ENCODE results near the gene PGLYRP4.

PGLYRP4 gene, protein sequence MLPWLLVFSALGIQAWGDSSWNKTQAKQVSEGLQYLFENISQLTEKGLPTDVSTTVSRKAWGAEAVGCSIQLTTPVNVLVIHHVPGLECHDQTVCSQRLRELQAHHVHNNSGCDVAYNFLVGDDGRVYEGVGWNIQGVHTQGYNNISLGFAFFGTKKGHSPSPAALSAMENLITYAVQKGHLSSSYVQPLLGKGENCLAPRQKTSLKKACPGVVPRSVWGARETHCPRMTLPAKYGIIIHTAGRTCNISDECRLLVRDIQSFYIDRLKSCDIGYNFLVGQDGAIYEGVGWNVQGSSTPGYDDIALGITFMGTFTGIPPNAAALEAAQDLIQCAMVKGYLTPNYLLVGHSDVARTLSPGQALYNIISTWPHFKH

DNA sequence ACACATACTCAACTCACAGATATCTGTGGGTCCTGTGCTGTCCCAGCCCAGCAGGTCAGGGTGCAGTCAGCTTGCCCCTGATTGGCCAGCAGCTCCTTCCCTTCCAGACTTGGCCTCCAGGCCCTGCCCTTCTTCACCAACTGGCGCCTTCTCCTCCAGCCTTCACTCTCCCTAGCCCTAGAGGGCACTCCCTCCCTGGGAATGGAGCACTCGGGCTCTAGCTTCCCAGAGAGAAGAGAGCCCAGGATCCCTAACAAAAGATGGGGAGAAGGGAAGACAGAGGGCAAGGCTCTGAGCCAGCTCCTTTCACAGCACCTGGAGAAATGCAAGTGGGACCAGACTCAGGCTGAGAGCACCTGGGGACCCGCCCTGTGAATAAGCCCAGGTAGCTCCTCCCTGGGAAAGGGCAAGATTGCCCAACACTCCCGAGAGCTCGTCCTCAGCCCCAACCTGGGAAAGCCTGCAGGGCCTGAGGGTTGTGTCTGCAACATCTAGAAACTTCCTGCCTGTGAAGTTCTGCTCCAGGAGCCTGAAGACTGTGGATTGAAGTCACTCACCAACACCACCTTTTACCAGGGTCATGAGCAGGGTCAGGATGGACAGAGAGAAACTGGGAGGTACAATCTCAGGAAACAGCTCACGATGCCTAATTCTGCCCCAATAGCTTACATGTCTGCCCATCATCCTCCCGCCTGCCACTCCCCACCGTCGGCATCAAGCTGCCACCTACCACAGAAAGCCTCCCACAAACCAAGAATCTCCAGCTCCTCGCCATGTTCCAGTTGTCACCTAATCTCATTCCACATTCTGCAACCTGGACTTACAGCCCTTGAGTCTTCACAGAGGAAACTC is at the start of gene PGLYRP4:
TSS of gene PGLYRP4 (minus strand) at position 331 of the 852 bp plus-strand sequence. CDS start 909 bp downstream, outside the sequence.
- DNase-seq: peak in 1 of 2 donors; percentile 1
- H3K9me3 Mint-ChIP-seq: no peaks in the 10 kb centered on the region
- no peak within 1 kb of the TSS for H3K4me3 Mint-ChIP-seq
- peaks cover 32% of the 10 kb centered on the region for H3K4me1 Mint-ChIP-seq
- H3K27ac Mint-ChIP-seq: peak within 1 kb of the TSS; percentile 49 to 59
- H3K27me3 Mint-ChIP-seq: peaks cover 57% of the 10 kb centered on the region
- no peak for ATAC-seq

DNA sequence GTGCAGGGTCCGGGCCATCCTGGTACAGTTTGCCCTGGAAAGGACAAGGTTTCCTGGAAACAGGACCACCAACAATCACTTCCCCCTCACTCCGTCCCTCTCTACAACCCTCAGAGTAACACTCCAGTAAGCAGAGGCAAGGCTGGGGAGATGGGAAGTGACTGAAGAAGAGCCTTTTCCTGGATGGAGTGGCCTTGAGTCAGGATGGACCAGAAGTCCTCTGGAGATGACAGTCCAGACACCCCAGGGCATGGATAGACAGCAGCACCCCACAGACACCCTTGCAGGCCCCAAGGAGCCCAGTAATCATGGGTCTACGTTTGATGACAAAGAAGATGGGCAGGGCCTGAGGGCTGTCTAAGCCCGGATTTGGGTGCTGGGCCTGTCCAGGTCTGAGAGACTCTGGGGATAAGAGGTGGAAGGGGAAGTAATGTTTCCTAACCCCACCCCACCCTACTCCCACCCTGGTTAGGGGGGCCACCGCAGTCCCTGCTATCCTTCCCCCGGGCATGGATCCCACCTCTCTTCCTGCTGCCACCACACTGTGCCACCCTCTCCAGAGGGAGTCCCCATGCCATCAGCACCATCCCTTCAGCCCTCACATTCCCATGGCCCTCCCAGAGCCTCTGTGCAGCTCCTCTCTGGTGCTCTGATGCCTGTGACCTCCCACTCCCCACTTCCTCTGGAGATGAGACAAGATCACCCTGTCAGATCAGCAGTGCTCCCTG is 49.4 kb upstream of the PGLYRP4 start:
- Mint-ChIP-seq H3K9me3 (no peaks in the 10 kb centered on the region), H3K4me3 (no peak overlapping the region), H3K4me1 (no peaks in the 10 kb centered on the region), H3K27me3 (peaks cover 16% of the 10 kb centered on the region), H3K27ac (no peak overlapping the region)
- DNase-seq: no peak
- ATAC-seq: no peak

DNA sequence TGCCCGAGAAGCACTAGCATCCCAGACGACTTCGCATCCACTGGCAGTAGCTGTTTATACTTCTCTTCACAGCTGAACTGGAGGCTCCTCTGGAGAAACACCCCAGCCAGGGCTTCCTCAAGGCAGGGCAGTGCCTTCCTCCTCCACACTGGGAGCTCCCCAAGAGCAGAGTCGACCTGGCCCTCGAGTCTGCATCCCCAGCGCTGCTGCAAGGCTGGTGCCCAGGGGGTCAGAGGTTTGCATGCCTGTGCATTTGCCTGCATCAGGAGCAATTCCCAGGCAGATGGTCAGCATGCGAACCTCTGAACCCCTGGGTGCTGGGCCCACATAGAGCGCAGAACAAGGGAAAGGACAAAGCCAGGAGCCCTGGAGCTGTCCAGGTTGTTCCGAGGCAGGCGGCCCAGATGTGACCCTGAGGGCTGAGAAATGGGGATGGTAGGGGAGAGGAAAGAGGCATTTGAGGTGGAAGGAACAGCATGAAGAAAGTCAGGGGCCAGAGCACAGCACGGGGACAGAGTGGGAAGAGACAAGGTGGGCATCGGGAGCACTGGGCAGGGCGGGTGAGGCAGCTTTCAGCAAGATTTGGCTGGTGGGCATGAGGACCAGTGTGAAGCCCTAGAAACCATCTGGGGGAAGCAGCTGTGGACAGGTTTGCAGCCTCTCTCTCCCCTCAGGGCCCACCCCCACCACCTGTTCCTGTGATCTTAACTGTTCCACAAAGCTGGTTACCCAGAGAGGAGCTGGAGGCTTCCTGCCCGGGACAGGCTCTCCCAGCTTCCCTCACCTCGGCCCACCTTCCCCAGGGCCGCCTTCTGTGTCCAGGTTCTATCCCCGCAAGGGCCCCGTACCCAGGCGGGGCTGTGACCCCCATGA is 48.6 kb upstream of the PGLYRP4 start:
- H3K9me3 Mint-ChIP-seq: no peaks in the 10 kb centered on the region
- no peaks in the 10 kb centered on the region for H3K4me1 Mint-ChIP-seq
- no peak for DNase-seq
- H3K4me3 Mint-ChIP-seq: no peak overlapping the region
- H3K27ac Mint-ChIP-seq: no peak overlapping the region
- peaks cover 20% of the 10 kb centered on the region for H3K27me3 Mint-ChIP-seq
- ATAC-seq: no peak

DNA sequence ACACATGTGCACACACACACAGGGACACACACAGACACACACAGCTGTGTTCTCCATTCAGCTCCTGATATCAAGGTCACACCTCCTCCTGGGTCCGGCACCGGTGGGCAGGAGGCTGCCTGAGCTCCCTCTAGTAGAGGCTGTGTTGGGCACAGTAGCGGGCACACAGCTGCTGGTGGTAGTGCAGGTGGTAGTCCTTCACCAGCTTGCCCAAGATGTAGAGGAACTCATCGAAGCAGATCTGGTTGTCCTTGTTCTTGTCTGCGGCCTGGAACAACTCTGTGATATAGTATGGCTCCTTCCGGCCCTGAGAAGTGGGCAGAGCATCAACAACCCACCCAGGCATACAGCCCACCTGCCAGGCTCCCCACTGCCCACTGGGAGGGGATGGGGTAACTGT is 47.8 kb upstream of the PGLYRP4 start:
- H3K9me3 Mint-ChIP-seq: no peaks in the 10 kb centered on the region
- peaks cover 20% of the 10 kb centered on the region for H3K27me3 Mint-ChIP-seq
- no peaks in the 10 kb centered on the region for H3K4me1 Mint-ChIP-seq
- ATAC-seq (no peak), DNase-seq (no peak)
- no peak overlapping the region for H3K27ac Mint-ChIP-seq
- H3K4me3 Mint-ChIP-seq: no peak overlapping the region

DNA sequence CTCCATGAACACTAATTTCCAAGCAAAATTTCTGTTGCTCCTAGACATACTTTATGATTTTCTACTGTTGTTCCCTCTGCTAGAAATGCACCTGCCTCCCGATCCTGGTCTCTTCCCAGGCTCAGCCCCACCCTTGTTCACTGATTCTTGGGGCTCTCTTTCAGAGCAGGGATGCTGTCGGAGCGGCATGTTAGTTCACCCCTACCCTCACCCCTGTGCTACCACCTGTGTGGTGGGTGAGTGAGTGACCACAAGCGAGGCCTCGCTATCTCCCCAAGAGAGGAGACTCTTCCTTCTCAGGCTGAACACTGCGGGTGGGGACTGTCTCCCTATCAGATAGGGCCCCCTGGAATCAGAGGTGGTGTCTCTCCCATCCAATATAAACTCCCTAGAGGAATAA is 47.1 kb upstream of the PGLYRP4 start:
- no peaks in the 10 kb centered on the region for H3K9me3 Mint-ChIP-seq
- no peaks in the 10 kb centered on the region for H3K4me1 Mint-ChIP-seq
- DNase-seq (no peak), ATAC-seq (no peak)
- H3K27me3 Mint-ChIP-seq: peaks cover 20% of the 10 kb centered on the region
- no peak overlapping the region for H3K27ac Mint-ChIP-seq
- H3K4me3 Mint-ChIP-seq: no peak overlapping the region

DNA sequence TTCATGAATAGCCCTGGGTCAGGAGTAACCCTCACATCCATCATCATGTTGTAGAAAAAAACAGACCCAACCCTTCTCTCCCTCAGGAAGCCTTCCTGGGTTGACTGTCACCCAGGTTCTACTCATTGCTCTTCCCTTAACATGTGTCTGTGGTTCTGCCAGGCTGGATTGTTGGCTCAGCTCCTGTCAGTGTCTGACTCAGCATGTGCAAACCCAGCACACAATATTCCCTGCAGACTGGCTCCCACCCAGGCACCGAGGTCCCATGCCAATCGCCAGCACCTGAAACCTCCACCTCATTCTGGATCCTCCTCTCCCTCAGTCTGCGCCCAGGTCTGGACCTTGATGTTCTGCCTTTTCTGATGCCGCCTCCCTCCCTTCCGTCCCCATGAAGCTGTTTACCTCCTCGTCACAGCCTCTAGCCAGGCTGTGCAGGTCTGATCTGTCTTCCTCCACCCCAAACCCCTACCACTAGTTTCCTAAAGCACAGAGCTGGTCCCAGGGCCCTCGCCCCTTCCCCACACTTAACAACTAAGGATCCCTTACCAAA is 46.6 kb upstream of the PGLYRP4 start:
- ATAC-seq: no peak
- Mint-ChIP-seq H3K4me3 (no peak overlapping the region), H3K9me3 (no peaks in the 10 kb centered on the region), H3K27ac (no peak overlapping the region), H3K4me1 (no peaks in the 10 kb centered on the region), H3K27me3 (peaks cover 20% of the 10 kb centered on the region)
- DNase-seq: no peak

DNA sequence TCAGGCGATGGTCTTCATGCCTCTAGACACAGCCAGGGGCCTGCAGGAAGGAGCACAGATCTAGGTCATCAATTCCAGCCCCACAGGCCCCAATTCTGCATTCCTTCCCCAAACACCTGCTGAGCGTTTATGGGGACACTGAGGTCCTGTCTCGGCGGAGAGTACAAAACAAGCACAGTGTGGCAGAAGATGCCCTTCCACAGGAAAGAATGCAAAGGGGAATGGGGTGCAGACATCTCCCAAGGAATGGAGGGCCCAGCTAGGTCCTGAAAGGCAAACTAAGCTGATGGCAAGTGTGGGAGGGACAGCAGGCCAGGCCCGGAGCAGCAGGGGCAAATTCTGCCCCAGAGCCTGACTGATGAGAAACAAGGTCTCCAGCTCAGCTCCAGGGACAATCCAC is 45.8 kb upstream of the PGLYRP4 start:
- Mint-ChIP-seq H3K27me3 (peaks cover 20% of the 10 kb centered on the region), H3K27ac (no peak overlapping the region), H3K4me1 (no peaks in the 10 kb centered on the region), H3K4me3 (no peak overlapping the region), H3K9me3 (no peaks in the 10 kb centered on the region)
- no peak for ATAC-seq
- no peak for DNase-seq

DNA sequence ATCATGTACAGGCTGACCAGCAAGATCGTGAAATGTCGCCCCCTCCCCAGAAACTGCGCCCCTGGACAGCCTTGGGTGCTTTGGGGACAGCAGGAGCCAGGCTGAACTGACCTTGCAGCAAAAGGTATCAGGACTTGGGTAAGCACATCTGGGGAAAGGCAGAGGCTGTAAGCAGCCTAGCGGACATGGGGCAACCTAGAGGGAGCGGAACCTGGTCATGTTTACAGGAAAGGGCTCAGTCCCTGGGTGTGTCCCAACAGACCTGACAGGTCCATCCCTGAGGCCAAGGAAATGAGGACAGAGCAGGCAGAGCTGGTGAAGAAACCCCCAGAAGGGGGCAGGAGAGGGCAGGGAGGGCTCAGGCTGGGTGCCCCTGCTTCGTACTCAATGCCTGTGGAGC is 45.3 kb upstream of the PGLYRP4 start:
- DNase-seq: no peak
- H3K9me3 Mint-ChIP-seq: no peaks in the 10 kb centered on the region
- no peak overlapping the region for H3K27ac Mint-ChIP-seq
- no peak for ATAC-seq
- H3K27me3 Mint-ChIP-seq: peaks cover 20% of the 10 kb centered on the region
- no peaks in the 10 kb centered on the region for H3K4me1 Mint-ChIP-seq
- H3K4me3 Mint-ChIP-seq: no peak overlapping the region

DNA sequence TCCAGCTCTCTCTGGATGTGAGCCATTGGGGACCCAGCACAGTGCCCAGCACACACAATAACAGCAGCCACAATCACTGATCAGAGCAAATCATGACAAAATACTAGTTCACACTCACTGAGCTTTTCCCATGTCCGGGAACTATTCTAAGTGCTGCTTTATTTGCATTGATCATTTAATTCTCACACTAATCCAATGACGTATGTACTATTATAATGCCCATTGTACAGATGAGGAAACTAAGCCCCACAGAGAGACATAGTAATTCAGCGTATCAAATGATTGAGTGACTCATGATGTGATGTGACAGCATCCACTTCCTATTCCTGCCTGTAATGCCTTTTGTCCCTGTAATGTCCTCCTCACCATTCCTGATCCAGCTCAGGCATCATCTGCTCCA is 44.2 kb upstream of the PGLYRP4 start:
- H3K4me3 Mint-ChIP-seq: no peak overlapping the region
- no peaks in the 10 kb centered on the region for H3K4me1 Mint-ChIP-seq
- H3K27ac Mint-ChIP-seq: no peak overlapping the region
- peaks cover 20% of the 10 kb centered on the region for H3K27me3 Mint-ChIP-seq
- H3K9me3 Mint-ChIP-seq: no peaks in the 10 kb centered on the region
- no peak for ATAC-seq
- DNase-seq: no peak

DNA sequence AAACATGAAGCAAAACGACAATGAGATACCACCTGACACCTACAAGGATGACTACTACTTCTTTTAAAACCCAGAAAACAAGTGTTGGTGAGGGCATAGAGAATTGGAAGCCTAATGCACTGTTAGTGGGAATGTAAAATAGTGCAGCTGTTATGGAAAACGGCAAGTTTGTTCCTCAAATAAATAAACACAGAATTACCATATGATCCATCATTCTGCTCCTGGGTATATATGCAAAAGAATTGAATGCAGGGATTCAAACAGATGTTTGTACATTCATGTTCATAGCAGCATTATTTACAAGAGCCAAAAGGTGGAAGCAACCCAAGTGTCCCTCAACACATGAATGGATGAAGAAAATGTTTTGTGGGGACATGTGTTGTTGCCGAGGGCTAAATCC is 43.6 kb upstream of the PGLYRP4 start:
- no peaks in the 10 kb centered on the region for H3K9me3 Mint-ChIP-seq
- no peak overlapping the region for H3K4me3 Mint-ChIP-seq
- no peak overlapping the region for H3K27ac Mint-ChIP-seq
- no peaks in the 10 kb centered on the region for H3K4me1 Mint-ChIP-seq
- ATAC-seq (no peak), DNase-seq (no peak)
- H3K27me3 Mint-ChIP-seq: peaks cover 20% of the 10 kb centered on the region

DNA sequence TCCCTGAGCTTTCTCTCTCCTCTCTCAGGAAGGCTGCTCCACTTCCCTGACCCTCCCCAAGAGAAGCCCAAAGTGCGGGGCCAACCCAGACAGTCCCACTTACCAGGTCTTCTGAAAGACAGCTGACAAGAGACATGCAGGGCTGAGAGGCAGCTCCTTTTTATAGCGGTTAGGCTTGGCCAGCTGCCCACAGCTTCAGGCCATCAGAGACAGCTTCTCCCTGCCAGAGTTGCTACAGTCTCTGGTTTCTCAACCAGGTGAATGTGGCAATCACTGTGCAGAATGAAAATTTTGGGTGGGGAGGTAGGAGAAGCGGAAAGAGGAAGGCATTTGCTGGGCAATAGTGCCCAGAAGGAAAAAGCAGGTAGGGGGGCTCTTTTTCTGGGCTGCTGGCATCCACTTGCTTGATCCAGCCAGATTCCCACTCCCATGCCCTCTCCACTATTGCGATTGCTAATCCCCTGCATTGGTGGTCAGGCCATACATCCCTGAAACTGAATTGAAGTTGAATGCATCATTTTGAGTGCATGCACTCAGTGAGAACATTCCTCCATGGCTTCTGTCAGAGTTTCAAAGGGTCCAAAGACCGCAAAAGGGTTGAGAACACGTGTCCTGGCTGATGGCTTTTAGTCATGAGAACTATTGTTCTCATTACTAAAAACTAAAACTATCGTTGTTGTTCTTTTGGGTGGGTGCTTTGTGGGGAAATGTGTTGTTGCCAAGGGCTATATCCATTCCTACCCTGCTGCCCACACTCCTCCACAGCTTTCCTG is 42.5 kb upstream of the PGLYRP4 start, which contains the start of gene S100A8:
TSS of gene S100A8 (minus strand) at position 136 of the 773 bp plus-strand sequence. CDS start 538 bp downstream, outside the sequence.
- Mint-ChIP-seq H3K4me3 (no peak within 1 kb of the TSS), H3K27me3 (peaks cover 20% of the 10 kb centered on the region), H3K9me3 (no peaks in the 10 kb centered on the region), H3K27ac (no peak within 1 kb of the TSS), H3K4me1 (peaks cover 5% of the 10 kb centered on the region)
- DNase-seq (no peak), ATAC-seq (no peak)

DNA sequence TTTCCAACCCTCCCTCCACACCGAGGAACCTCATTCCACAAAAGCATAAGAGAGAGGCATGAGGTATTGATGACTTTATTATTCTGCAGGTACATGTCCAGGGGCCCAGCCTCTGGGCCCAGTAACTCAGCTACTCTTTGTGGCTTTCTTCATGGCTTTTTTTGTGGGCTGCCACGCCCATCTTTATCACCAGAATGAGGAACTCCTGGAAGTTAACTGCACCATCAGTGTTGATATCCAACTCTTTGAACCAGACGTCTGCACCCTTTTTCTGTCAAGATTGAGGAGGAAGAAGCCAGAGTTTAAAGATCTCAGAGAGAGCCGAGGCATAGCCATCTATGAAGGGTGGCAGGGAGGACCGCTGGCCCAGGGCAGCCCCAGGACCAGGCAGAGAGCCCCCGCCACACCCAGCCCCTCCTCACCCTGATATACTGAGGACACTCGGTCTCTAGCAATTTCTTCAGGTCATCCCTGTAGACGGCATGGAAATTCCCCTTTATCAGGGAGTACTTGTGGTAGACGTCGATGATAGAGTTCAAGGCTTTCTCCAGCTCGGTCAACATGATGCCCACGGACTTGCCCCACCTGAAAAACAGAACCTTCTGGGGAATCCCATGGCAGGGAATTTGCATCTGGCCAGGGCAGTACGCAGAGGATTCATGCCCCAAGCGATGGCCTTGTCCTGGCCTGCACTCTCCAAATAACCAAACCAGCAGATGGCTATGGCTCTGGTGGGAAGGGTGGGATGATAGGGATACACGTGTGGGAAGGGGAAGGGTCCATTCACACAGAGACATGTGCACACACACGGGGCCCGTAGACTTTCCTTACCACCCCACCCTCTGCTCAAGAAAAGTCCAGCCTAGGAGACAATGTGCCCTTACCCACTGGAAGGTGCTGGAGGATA is 41.6 kb upstream of the PGLYRP4 start:
- H3K4me3 Mint-ChIP-seq: no peak overlapping the region
- DNase-seq (no peak), ATAC-seq (no peak)
- no peaks in the 10 kb centered on the region for H3K9me3 Mint-ChIP-seq
- H3K4me1 Mint-ChIP-seq: peaks cover 5% of the 10 kb centered on the region
- H3K27me3 Mint-ChIP-seq: peaks cover 11% of the 10 kb centered on the region
- no peak overlapping the region for H3K27ac Mint-ChIP-seq

DNA sequence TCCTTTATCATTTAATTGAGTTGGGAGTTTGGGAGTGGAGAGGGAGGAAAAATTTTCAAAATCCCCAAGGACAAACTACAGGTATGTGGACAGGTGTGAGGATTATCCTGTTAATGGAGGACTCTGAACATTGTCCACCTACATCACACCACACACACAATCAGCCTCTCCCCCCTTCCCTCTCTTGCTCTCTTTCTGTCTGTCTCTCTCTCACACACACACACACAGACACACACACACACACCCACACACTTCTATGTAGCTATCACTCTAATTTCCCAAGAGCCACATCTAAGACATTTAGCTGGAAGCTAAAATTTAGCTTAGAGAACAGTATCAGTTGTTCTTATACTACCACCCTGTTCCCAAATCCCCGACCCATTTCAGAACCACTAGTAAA is 40.8 kb upstream of the PGLYRP4 start:
- no peak overlapping the region for H3K4me3 Mint-ChIP-seq
- ATAC-seq (no peak), DNase-seq (no peak)
- no peaks in the 10 kb centered on the region for H3K9me3 Mint-ChIP-seq
- H3K27me3 Mint-ChIP-seq: peaks cover 8% of the 10 kb centered on the region
- H3K27ac Mint-ChIP-seq: no peak overlapping the region
- peaks cover 5% of the 10 kb centered on the region for H3K4me1 Mint-ChIP-seq

Measured in stimulated activated naive CD8-positive, alpha-beta T cell treated with anti-CD3 and anti-CD28 coated beads, Interleukin-15, amount 100 ng/mL, for 72 hours (primary cell).